GM12874 (cell line): ENCODE results near the gene CRY2.

Experiments used
- TF ChIP-seq, protein P1 (sequence below): IDR thresholded peaks from 2 replicates; pipeline ENCODE4 v1.5.1; 2011; ENCODE audit warnings: low read depth, mild to moderate bottlenecking, control low read depth, low read length, moderate library complexity; ENCODE audit not compliant: insufficient read depth

The CRY2 gene

DNA sequence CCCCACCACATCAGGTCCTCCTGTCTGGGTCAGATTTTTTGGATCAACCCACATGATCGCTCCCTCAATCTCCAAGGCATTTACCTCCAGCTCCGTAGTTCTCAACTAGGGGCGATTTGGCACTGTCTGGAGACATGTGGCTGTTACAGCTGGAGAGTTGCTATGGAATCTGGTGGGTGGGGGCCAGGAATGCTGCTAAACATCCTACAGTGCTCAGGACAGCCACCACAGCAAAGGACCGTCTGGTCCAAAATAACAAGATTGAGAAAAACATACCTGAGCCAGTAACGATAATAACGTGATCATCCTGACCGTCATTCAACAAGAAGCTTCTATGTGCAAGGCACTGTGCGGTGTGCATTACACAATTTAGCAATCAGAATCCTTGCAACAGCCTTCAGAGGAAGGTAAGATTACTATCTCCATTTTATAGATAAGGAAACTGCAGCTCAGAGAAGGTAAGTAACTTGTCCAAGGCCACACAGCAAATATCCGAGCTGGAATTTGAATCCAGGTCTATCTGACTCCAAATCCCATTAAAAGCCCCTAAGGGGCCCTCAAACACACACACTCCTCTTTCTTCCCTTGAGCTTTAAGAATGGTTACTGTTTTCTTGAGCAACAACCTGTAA, 14.3 kb upstream of the CRY2 start:
- TF ChIP-seq, protein P1, sequence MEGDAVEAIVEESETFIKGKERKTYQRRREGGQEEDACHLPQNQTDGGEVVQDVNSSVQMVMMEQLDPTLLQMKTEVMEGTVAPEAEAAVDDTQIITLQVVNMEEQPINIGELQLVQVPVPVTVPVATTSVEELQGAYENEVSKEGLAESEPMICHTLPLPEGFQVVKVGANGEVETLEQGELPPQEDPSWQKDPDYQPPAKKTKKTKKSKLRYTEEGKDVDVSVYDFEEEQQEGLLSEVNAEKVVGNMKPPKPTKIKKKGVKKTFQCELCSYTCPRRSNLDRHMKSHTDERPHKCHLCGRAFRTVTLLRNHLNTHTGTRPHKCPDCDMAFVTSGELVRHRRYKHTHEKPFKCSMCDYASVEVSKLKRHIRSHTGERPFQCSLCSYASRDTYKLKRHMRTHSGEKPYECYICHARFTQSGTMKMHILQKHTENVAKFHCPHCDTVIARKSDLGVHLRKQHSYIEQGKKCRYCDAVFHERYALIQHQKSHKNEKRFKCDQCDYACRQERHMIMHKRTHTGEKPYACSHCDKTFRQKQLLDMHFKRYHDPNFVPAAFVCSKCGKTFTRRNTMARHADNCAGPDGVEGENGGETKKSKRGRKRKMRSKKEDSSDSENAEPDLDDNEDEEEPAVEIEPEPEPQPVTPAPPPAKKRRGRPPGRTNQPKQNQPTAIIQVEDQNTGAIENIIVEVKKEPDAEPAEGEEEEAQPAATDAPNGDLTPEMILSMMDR, result no peak

DNA sequence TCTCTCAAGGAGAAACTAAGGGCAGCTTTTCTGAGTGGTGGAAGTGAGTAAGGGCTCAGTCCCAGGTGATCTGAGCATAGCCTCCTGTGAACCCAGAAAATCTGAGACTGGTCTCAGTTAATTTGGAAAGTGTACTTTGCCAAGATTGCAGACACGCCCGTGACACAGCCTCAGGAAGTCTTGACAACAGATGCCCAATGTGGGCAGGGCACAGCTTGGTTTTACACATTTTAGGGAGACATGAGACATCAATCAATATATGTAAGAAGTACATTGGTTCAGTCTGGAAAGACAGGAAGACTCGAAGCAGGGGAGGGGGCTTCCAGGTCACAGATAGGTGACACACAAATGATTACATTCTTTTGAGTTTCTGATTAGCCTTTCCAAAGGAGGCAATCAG, 13.5 kb upstream of the CRY2 start:
- TF ChIP-seq, protein P1, result no peak

DNA sequence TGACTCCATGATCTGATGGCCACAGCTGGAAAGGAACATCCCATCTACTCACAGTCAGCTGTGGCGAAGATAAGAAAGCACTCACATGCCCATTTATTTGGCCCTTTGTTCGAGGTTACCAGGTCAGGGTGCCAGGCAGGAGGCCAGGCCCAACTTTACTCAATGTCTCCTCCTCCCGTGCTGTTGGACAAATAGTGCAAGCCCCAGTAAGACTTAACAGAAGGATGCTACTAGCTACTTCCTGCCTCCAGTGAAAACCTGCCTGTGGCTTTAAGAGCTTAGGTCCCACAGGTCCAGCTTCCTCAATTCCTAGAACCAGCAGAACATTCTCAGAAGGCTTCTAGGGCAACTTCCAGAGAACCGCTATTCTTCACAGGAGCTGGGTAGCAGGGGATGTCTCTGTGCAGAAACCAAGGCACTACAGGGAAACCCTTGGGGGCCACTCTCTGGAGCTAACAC, 12.9 kb upstream of the CRY2 start:
- TF ChIP-seq, protein P1, result no peak

DNA sequence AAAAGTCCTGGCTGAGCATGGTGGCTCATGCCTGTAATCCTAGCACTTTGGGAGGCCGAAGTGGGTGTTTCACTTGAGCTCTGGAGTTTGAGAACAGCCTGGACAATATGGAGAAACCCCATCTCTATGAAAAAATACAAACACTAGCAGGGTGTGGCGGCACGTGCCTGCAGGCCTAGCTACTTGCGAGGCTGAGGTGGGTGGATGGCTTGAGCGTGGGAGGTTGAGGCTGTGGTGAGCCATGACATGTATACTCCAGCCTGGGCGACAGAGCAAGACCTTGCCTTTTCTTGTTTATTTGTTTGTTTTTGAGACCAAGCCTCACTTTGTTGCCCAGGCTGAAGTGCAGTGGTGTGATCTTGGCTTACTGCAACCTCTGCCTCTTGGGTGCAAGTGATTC, 8.1 kb upstream of the CRY2 start:
- TF ChIP-seq, protein P1, result no peak

DNA sequence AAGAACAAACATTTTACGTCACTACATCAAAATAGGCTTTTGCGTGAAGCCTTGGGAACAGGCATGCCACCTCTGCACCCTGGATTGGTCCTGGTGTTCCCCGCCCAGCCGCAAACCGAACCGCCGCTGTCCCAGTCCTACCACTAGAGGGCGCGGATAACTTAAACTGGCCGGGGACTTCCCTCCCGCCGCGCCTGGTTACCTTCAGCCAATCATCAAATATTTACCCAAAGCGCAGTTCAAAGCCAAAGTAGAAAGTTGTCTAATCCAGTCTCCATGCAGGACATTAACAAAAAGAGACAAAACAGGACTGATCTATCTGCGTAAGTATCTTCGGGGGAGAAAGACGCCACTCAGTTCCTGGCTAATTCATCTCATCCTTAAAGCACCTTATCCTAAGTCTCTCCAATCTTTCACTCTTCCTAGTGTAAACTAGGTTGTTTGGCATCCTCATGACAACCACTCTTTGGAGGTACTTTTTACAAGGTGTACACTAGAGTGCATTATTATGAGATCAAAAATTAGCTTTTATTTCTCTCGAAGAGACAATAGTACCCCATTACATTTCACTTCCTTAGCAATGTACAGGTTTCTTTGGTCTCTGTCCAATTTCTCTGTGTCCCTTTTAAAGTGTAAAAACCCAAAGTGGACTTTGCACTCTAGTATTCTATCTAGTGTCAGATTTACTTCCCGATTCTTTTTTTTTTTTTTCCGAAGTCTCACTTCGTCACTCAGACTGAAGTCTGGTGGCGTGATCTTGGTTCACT, 3.9 kb upstream of the CRY2 start:
- TF ChIP-seq, protein P1, result peak; percentile 94

DNA sequence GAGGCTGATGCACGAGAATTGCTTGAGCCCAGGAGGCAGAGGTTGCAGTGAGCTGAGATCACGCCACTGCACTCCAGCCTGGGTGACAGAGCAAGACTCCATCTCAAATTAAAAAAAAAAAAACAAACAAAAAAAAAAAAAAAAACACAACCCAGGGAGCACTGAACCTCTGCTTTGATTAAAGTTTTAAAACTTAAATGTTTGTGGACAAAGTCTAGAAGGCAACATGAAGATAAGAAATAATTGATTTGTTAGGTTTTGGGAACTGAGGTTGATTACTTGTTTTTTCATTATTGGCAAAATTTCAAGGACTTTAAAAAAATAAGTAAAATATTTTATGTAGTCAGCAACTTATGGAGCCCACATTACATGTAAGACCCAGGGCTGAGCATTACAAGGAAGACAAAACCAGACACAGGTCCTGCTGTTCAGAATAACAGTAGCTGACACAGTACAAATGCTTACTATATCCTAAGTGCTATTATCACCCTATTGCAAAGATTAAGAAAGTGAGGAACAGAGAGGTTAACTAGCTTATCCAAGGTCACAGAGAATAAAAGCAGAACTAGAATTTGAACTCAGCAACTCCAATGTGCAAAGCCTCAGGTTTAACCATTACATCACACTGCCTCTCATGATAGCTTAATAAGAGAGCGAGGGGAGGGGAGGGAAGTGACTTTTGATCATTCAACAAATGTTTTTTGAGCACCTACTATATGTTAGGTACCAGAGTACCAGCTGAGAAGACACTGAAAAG, 2.3 kb upstream of the CRY2 start:
- TF ChIP-seq, protein P1, result no peak

DNA sequence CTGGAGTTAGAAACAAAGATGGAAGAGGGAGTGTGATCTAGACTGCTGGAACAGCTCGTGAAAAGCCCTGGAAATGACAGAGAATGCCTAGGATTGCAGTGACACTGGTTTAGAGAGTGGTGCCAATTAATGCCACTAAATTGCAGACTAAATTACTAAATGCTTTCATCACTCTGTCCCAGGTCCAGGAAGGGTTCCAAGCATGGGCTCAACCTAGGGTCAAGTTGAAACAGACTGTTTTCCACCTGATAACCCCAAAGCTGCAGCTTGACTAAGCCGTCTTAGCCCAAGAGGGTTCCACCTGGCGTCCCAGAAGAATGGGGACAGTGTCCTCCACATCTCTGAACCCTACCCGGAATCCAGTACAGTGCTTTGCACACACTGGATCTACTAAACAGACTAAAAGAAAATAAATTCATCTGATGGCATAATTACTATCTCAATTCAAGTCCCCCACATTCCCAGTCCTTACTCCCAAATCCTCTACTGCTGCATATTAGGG, 1.1 kb upstream of the CRY2 start:
- TF ChIP-seq, protein P1, result no peak
